Small intestine (tissue), 7 donors: ENCODE results near the gene ANKRD36B. TPM values are rescaled to one million over a fixed set of nuclear protein-coding genes. Genes with fewer than 3 reads are reported as not detected.
"Not testable (repeated sequence)": the region's sequence is repeated elsewhere in the genome, so short reads cannot be mapped to it uniquely, and the experiment has no call there.

Experiments used
- DNase-seq, 2 donors: peaks; one replicate each; pipeline versions ENCODE4 v3.0.0 to v3.0.0-alpha.2; 2013
- FAIRE-seq: peaks from 2 replicates; lab custom pipeline; 2012; peaks lifted over from hg19 to GRCh38; lab: Jason Lieb, UNC
- H3K27ac ChIP-seq, 3 donors: one replicate each; pipeline ENCODE4 v1.5.1; 2013; ENCODE audit warnings: low read length in 2 of 3, mild to moderate bottlenecking in 2 of 3, control low read depth in 1 of 3, inconsistent platforms in 1 of 3, low read depth in 1 of 3, moderate library complexity in 1 of 3
- H3K27me3 ChIP-seq, 3 donors: one replicate each; pipeline ENCODE4 v1.6.1; 2013; ENCODE audit warnings: low read length in 3 of 3, inconsistent platforms in 1 of 3; ENCODE audit not compliant: control insufficient read depth in 3 of 3, insufficient read depth in 3 of 3
- H3K36me3 ChIP-seq, 3 donors: one replicate each; pipeline ENCODE4 v1.6.1; 2013; ENCODE audit warnings: low read length in 3 of 3, inconsistent platforms in 1 of 3, low read depth in 1 of 3, mild to moderate bottlenecking in 1 of 3, moderate library complexity in 1 of 3; ENCODE audit not compliant: control insufficient read depth in 3 of 3, insufficient read depth in 2 of 3
- H3K4me1 ChIP-seq, 3 donors: one replicate each; pipeline ENCODE4 v1.6.1; 2013; ENCODE audit warnings: low read length in 2 of 3, inconsistent platforms in 1 of 3, low read depth in 1 of 3, mild to moderate bottlenecking in 1 of 3, moderate library complexity in 1 of 3; ENCODE audit not compliant: control insufficient read depth in 3 of 3, insufficient read depth in 2 of 3
- H3K4me3 ChIP-seq, 3 donors: one replicate each; pipeline ENCODE4 v1.5.1; 2013; ENCODE audit warnings: low read length in 3 of 3, control low read depth in 1 of 3, inconsistent platforms in 1 of 3, low read depth in 1 of 3, mild to moderate bottlenecking in 1 of 3, moderate library complexity in 1 of 3
- H3K9me3 ChIP-seq, 2 donors: one replicate each; pipeline ENCODE4 v1.6.1; 2013; ENCODE audit warnings: low read depth in 1 of 2, low read length in 1 of 2; ENCODE audit not compliant: control insufficient read depth in 2 of 2, insufficient read depth in 1 of 2
- WGBS, 3 donors: extraction: QIAGEN DNeasy Blood & Tissue Kit; methylation state at CpG; one replicate each; pipeline ENCODE4 v1.1.7; 2013; 5-methylcytosine and 5-hydroxymethylcytosine counted together
- polyA plus RNA-seq, 4 donors: library from polyadenylated mRNA; stranded (reverse) in 3 of 4; unstranded in 1 of 4; fragments of 200-250 nt in 3 of 4; fragments of 120-200 nt in 1 of 4; gene quantifications; one replicate each; pipeline versions ENCODE4 v1.2.1 to v1.2.3, GENCODE V29; 2013
- donor health status: healthy with polysubstance abuse.
- donor health status: control.
- donor health status: control.
- donor health status: Bipolar disorder and iron deficiency.
- donor health status: healthy.

Gene ANKRD36B
- polyA plus RNA-seq, 4 donors: 2.4 to 24.0 (median 4.4) TPM

DNA sequence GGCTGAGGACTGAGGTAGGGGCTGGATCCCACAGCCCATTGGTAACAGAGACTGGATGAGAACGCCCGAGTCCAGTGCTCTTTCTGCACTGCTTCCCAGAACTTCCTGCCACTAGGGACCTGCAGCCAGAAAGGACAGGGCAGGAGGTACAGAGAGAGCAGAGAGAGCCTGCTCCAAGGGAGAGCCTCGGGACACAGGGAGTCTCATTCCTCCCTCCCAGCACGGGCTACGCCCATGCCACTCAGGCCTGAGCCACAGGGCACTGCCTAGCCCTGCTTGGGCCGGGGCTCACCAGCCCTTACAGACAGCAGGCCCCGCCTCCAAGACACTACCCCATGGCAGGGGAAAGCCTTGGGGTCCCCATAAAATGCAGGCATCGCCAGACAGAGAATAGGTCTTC, 26.1 kb upstream of the ANKRD36B start:
- not testable (repeated sequence) for FAIRE-seq, H3K4me1 ChIP-seq, H3K27ac ChIP-seq, H3K9me3 ChIP-seq, DNase-seq, H3K27me3 ChIP-seq, H3K36me3 ChIP-seq, H3K4me3 ChIP-seq
- WGBS, 3 donors: 75% methylated on average over 3 of the region's 8 CpGs; no CpG with 5 or more reads in 2 of the 3 donors

- not testable (repeated sequence) for H3K4me3 ChIP-seq, H3K27me3 ChIP-seq, H3K27ac ChIP-seq, H3K36me3 ChIP-seq, FAIRE-seq, H3K4me1 ChIP-seq, DNase-seq, H3K9me3 ChIP-seq
- WGBS, 3 donors: 40 to 68% methylated on average over 1 to 2 of the region's 7 CpGs; no CpG with 5 or more reads in 1 of the 3 donors
These were observed 22.2 kb upstream of the ANKRD36B start for GRCh38 chr2:97611895-97612294.

DNA sequence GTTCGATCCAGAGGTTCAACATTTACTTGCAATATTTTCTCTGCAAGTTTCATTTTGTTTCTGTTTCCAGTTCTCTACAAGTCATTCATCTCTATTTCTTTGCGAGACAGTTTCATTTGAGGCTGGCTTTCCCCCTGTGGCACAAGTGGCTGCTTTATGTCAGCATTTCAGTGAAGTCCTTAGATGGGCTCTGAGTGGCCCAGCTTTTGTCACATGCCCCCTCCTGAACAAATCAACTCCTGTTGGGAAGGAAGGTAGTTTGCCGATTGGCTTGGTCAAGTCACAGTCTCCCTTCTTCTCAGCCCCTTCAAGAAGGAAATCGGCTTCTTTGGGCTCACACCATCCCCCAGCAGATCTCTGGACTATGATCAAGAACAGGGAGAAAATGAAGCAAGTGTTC, 19.1 kb upstream of the ANKRD36B start:
- 87 to 92% (median 91%) methylated on average over 3 to 4 of the region's 4 CpGs for WGBS, 3 donors
- not testable (repeated sequence) for H3K36me3 ChIP-seq, H3K27me3 ChIP-seq, FAIRE-seq, H3K4me1 ChIP-seq, H3K4me3 ChIP-seq, H3K9me3 ChIP-seq, H3K27ac ChIP-seq, DNase-seq

- not testable (repeated sequence) for H3K4me3 ChIP-seq, H3K9me3 ChIP-seq, H3K27me3 ChIP-seq, H3K36me3 ChIP-seq, DNase-seq, H3K27ac ChIP-seq, FAIRE-seq, H3K4me1 ChIP-seq
- 20 to 86% (median 69%) methylated on average over 1 to 4 of the region's 12 CpGs for WGBS, 3 donors
These were observed 16.1 kb upstream of the ANKRD36B start for GRCh38 chr2:97605524-97606339.

GRCh38 chr2:97605109-97605508, 15.4 kb upstream of the ANKRD36B start:
- FAIRE-seq, DNase-seq, H3K4me1 ChIP-seq, H3K4me3 ChIP-seq, H3K9me3 ChIP-seq, H3K27me3 ChIP-seq, H3K27ac ChIP-seq, H3K36me3 ChIP-seq: not testable (repeated sequence)
- WGBS, 3 donors: 50 to 75% (median 71%) methylated on average over 3 to 5 of the region's 8 CpGs

DNA sequence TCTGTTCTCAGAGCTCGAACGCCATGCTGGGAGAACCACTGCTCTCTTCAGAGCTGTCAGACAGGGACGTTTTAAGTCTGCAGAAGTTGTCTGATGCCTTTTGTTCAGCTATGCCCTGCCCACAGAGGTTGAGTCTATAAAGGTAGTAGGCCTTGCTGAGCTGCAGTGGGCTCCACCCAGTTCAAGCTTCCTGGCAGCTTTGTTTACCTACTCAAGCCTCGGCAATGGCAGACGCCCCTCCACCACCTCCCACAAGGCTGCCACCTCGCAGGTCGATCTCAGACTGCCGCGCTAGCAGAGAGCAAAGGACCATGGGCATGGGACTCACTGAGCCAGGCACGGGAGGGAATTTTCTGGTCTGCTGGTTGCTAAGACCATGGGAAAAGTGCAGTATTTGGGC, 11.9 kb upstream of the ANKRD36B start:
- not testable (repeated sequence) for H3K36me3 ChIP-seq, DNase-seq, FAIRE-seq, H3K27ac ChIP-seq, H3K9me3 ChIP-seq, H3K27me3 ChIP-seq, H3K4me3 ChIP-seq, H3K4me1 ChIP-seq
- WGBS, 3 donors: 60 to 73% (median 69%) methylated on average over 4 to 9 of the region's 10 CpGs

DNA sequence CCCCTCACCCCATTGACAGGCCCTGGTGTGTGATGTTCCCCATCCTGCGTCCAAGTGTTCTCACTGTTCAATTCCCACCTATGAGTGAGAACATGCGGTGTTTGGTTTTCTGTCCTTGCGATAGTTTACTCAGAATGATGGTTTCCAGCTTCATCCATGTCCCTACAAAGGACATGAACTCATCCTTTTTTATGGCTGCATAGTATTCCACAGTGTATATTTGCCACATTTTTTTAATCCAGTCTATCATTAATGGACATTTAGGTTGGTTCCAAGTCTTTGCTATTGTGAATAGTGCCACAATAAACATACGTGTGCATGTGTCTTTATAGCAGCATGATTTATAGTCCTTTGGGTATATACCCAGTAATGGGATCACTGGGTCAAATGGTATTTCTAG, 6.5 kb upstream of the ANKRD36B start:
- H3K27ac ChIP-seq, H3K9me3 ChIP-seq, FAIRE-seq, H3K27me3 ChIP-seq, H3K4me3 ChIP-seq, H3K36me3 ChIP-seq, DNase-seq, H3K4me1 ChIP-seq: not testable (repeated sequence)
- 88 to 92% (median 91%) methylated on average over 3 to 4 of the region's 4 CpGs for WGBS, 3 donors

DNA sequence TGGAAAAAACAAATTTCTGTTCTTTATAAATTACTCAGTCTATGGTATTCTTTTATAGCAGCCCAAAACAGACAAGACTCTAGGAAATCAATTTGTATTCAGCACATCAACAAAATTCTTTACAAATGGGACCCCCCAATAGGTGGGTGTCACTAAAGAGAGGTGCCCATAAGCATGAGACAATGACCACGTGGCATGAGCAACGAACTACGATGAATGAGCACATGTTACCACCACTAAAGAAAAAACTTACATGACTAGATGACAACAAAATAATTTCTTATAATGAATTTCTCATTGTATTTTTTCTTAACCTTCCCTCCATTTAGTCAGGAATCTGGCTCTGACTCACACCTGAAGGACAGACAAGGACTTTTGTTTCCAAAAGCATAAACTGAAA, 3.8 kb upstream of the ANKRD36B start:
- not testable (repeated sequence) for H3K27me3 ChIP-seq, DNase-seq, FAIRE-seq, H3K27ac ChIP-seq, H3K9me3 ChIP-seq, H3K4me1 ChIP-seq, H3K4me3 ChIP-seq, H3K36me3 ChIP-seq
- 88 to 89% (median 89%) methylated on average over 3 of the region's 3 CpGs for WGBS, 3 donors
